Heart right ventricle (tissue), 16 donors: ENCODE results near the gene FSTL5. TPM values are rescaled to one million over a fixed set of nuclear protein-coding genes. Genes with fewer than 3 reads are reported as not detected.

Experiments
- ATAC-seq, 8 donors: fragments of 200-7000 bp; cut with Tn5 transposase; one replicate each; pipeline ENCODE4 v1.9.1; 2020; ENCODE audit warnings: mild to moderate bottlenecking in 8 of 8, moderate library complexity in 8 of 8, moderate number of reproducible peaks in 1 of 8
- DNase-seq, 2 donors: peaks; one replicate each; pipeline ENCODE4 v3.0.0-alpha.2; 2020
- H3K27ac ChIP-seq, 10 donors: fragments of 200-600 bp; sonication (generic) in 2 of 10; one replicate each; pipeline versions ENCODE4 v1.5.0 to v1.8.0; 2020 to 2022; ENCODE audit warnings: mild to moderate bottlenecking in 3 of 10
- H3K27me3 ChIP-seq, 7 donors: fragments of 200-600 bp; one replicate each; pipeline ENCODE4 v1.8.0; 2021 to 2022; ENCODE audit warnings: mild to moderate bottlenecking in 2 of 7
- H3K36me3 ChIP-seq, 9 donors: fragments of 200-600 bp; sonication (generic) in 1 of 9; one replicate each; pipeline versions ENCODE4 v1.5.0 to v1.8.0; 2020 to 2022; ENCODE audit warnings: mild to moderate bottlenecking in 2 of 9
- H3K4me1 ChIP-seq, 9 donors: fragments of 200-600 bp; sonication (generic) in 1 of 9; one replicate each; pipeline versions ENCODE4 v1.5.0 to v1.8.0; 2020 to 2022; ENCODE audit warnings: mild to moderate bottlenecking in 4 of 9
- H3K4me3 ChIP-seq, 10 donors: fragments of 200-600 bp; sonication (generic) in 2 of 10; one replicate each; pipeline versions ENCODE4 v1.5.0 to v1.8.0; 2020 to 2022; ENCODE audit warnings: mild to moderate bottlenecking in 7 of 10, moderate library complexity in 2 of 10
- H3K9me3 ChIP-seq, 11 donors: fragments of 200-600 bp in 10 of 11; sonication (generic) in 2 of 11; one replicate each; pipeline versions ENCODE4 v1.5.0 to v1.8.0; 2013 to 2022; ENCODE audit warnings: mild to moderate bottlenecking in 2 of 11, control low read depth in 1 of 11, moderate library complexity in 1 of 11
- WGBS, 2 donors: extraction: QIAGEN DNeasy Blood & Tissue Kit; methylation state at CpG; one replicate each; pipeline ENCODE4 v1.1.7; 2013; ENCODE audit warnings: inconsistent platforms in 1 of 2; 5-methylcytosine and 5-hydroxymethylcytosine counted together
- intact Hi-C, 10 donors: fragments of 100-400 bp; cut with DNase I; formaldehyde crosslinking; loops; one replicate each; pipeline versions ENCODE4 v1.11.1 to v1.14.2; 2022
- polyA plus RNA-seq, 2 donors: library from polyadenylated mRNA; stranded (reverse); fragments of 200-250 nt; gene quantifications; one replicate each; pipeline ENCODE4 v1.2.3, GENCODE V29; 2013
- total RNA-seq, 10 donors: library from RNA; stranded (reverse); fragmentation: NEBNext Ultra II Directional in 3 of 10; extraction: Animal tissue kit (Norgen Biotek cat#: 25700) in 3 of 10; gene quantifications; one replicate each; pipeline versions ENCODE4 v1.2.1 to v1.2.4, GENCODE V29; 2021 to 2023
- TF ChIP-seq, protein P1 (sequence below), 9 donors: fragments of 200-600 bp; sonication (generic) in 2 of 9; IDR thresholded peaks; one replicate each; pipeline versions ENCODE4 v1.5.0 to v1.8.0; 2021 to 2022; ENCODE audit warnings: antibody characterized with exemption in 9 of 9, mild to moderate bottlenecking in 5 of 9, moderate library complexity in 1 of 9
- donor health status: Arrhythmogenic right ventricular cardiomyopathy.
- donor health status: ischemic (EF 13 %, LVEDD 7.1; RV severe dilation, severe dysfunction).
- donor health status: healthy with polysubstance abuse.
- donor health status: DM: no; HTN: yes; CAD: no.
- donor health status: DM: no; HTN: no; CAD: no.
- donor health status: ischemic (EF 25% LVEDD 6.9; RV normal size, moderate dysfunction).
- donor health status: ischemic (EF 25% LVEDD 5.7; RV mildly dilated, moderate dysfunction).
- donor health status: healthy.
- donor health status: DM: yes; HTN: yes; CAD: no.
- donor health status: Ischemic cardiomyopathy.
- donor health status: ischemic (EF 35%, LVEDD 5.7; RV mildly dilated, moderate dysfunction).
- donor health status: nonischemic (EF 11% LVEDD 7.7; RV severe dilation, severe dysfunction).
- donor health status: DM: yes; HTN: yes; CAD: no.
- donor health status: PGD.
- donor health status: ischemic (EF 29% LVEDD 5.4; RV normal size, mild dysfunction).
- donor health status: nonischemic (EF 23%, LVEDD 6.1; RV moderate dilation, normal function).

Gene FSTL5
- total and polyA plus RNA-seq, 12 donors, result 0.01 TPM; not detected in 11

- no peaks in the 10 kb centered on the region for H3K4me1 ChIP-seq
- no peak overlapping the region for H3K4me3 ChIP-seq
- H3K27ac ChIP-seq, result no peak overlapping the region
- H3K27me3 ChIP-seq, result no peaks in the 10 kb centered on the region
- no peaks in the 10 kb centered on the region for H3K36me3 ChIP-seq
- intact Hi-C loops, result no loop called here
- WGBS, 2 donors, result 71 to 74% methylated on average over 2 of the region's 2 CpGs
- ATAC-seq, result no peak
- DNase-seq, result no peak
- TF ChIP-seq, protein P1, sequence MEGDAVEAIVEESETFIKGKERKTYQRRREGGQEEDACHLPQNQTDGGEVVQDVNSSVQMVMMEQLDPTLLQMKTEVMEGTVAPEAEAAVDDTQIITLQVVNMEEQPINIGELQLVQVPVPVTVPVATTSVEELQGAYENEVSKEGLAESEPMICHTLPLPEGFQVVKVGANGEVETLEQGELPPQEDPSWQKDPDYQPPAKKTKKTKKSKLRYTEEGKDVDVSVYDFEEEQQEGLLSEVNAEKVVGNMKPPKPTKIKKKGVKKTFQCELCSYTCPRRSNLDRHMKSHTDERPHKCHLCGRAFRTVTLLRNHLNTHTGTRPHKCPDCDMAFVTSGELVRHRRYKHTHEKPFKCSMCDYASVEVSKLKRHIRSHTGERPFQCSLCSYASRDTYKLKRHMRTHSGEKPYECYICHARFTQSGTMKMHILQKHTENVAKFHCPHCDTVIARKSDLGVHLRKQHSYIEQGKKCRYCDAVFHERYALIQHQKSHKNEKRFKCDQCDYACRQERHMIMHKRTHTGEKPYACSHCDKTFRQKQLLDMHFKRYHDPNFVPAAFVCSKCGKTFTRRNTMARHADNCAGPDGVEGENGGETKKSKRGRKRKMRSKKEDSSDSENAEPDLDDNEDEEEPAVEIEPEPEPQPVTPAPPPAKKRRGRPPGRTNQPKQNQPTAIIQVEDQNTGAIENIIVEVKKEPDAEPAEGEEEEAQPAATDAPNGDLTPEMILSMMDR (IDR thresholded peaks at IDR 0.05), result no peak
- peaks cover 0 to 27% (median 0%) of the 10 kb centered on the region in 11 donors for H3K9me3 ChIP-seq
Observed at GRCh38 chr4:161573836-161574235, 590.0 kb downstream of the FSTL5 start.

DNA sequence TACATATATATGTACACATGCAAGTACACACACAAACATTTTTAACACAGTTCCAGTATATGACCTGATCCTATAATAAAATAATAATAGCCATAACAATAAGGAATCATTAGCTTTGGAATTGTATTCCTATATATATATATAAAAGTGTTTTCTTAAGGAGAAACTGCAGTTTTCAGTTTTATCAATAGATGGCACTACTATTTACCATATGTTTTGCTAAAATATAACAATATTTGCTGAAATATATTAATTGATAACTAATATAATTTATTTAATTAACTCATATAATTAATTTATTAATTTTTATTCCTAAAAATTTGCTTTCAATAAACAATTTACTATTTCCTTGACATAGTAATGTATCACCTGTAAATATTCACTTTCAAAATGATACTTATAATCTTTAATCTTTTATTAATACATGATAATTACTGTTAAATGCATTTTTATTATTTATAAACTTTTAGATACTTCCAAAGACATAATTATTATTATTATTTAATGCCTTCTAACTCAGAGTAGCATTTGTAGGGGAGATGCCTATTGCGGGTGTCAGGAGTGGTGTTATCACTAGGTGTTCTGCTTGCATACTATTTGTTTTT is 599.5 kb downstream of the FSTL5 start:
- no peak for ATAC-seq
- no peaks in the 10 kb centered on the region for H3K27me3 ChIP-seq
- TF ChIP-seq, protein P1 (IDR thresholded peaks at IDR 0.05), result peak in 5 of 9 donors; percentile 24 to 51 (median 40)
- H3K9me3 ChIP-seq, result no peaks in the 10 kb centered on the region
- H3K36me3 ChIP-seq, result no peaks in the 10 kb centered on the region
- no peak for DNase-seq
- no peak overlapping the region for H3K27ac ChIP-seq
- H3K4me3 ChIP-seq, result no peak overlapping the region
- intact Hi-C loops, result no loop called here
- H3K4me1 ChIP-seq, result no peaks in the 10 kb centered on the region
- WGBS, 2 donors, result 91 to 96% methylated on average over 1 of the region's 1 CpG

- no peak for DNase-seq
- Histone ChIP-seq H3K36me3 (no peaks in the 10 kb centered on the region), H3K9me3 (no peaks in the 10 kb centered on the region), H3K4me3 (no peak overlapping the region), H3K27ac (no peak overlapping the region), H3K27me3 (no peaks in the 10 kb centered on the region), H3K4me1 (no peaks in the 10 kb centered on the region)
- intact Hi-C loops, result no loop called here
- no peak for ATAC-seq
- TF ChIP-seq, protein P1 (IDR thresholded peaks at IDR 0.05), result no peak
- 71 to 81% methylated on average over 5 of the region's 5 CpGs for WGBS, 2 donors
Observed at GRCh38 chr4:161555689-161556660, 607.8 kb downstream of the FSTL5 start.

DNA sequence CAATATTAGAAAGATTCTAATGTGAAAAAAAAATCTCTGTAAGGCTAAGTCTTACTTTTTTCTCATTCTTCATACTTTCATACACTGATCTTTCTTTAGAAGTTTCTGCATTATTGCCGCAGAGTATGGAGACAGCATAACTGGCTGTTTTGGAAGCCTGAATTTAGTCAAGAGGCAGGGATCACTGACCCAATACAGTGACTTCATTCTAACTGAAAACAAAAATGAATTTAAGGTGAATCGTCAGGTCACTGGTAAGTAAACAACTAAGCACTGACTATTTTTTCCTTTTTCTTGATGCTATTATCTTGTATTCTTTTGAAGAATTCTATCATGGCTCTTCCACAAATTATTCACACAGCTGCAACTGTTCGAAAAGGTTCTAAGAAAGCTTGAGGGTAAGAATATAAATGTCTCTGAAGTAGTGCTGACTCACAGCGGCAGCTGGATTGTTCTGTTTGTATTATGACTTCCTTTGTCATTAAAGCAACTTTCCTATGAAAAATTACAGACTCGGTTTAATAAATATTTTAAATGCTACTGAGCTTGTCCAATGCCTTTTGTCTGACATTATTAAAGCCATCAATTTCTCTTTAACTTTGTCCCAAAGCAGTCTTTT is 609.3 kb downstream of the FSTL5 start:
- no peaks in the 10 kb centered on the region for H3K9me3 ChIP-seq
- no peaks in the 10 kb centered on the region for H3K36me3 ChIP-seq
- H3K27me3 ChIP-seq, result no peaks in the 10 kb centered on the region
- intact Hi-C loops, result no loop called here
- TF ChIP-seq, protein P1 (IDR thresholded peaks at IDR 0.05), result no peak
- ATAC-seq (no peak), DNase-seq (no peak)
- H3K4me1 ChIP-seq, result no peaks in the 10 kb centered on the region
- H3K27ac ChIP-seq, result no peak overlapping the region
- 56 to 67% methylated on average over 5 of the region's 5 CpGs for WGBS, 2 donors
- H3K4me3 ChIP-seq, result no peak overlapping the region
